OCI-LY7 (cell line): ENCODE data around the gene S100A1.
A peak's percentile ranks its signal among the peaks of the same experiment; 100 is the strongest.

ENCODE experiments used
- CTCF ChIP-seq: fragments of 200-600 bp; sonication (generic); conservative IDR thresholded peaks from 2 replicates; pipeline ENCODE4 v1.5.1; 2014; ENCODE audit warnings: mild to moderate bottlenecking, antibody characterized with exemption, low read length, moderate library complexity, mixed read lengths
- EZH2phosphoT487 ChIP-seq: fragments of 200-600 bp; sonication (generic); IDR thresholded peaks from 2 replicates; pipeline ENCODE4 v1.6.1; 2018; ENCODE audit warnings: low read depth, borderline replicate concordance, mild to moderate bottlenecking, mixed run types, antibody characterized with exemption, low read length, moderate library complexity, mixed read lengths

- TF ChIP-seq EZH2phosphoT487 = no peak
- peak; percentile 69 for TF ChIP-seq CTCF
Observed at GRCh38 chr1:153670859-153671627, 42.8 kb downstream of the S100A1 start, which contains the start of gene ILF2.
